GM12878 (cell line): ENCODE results near the gene ZYX. TPM values are rescaled to one million over a fixed set of nuclear protein-coding genes. Genes with fewer than 3 reads are reported as not detected.

ENCODE experiments used
- ATAC-seq: fragments of 200-7000 bp; cut with Tn5 transposase; 3 replicates; pipeline ENCODE4 v1.9.1; 2020; ENCODE audit warnings: mild to moderate bottlenecking, moderate library complexity
- BruUV-seq: library from RNA; stranded (reverse); fragments of 400-500 nt; replicated peaks from 2 replicates; lab custom pipeline; 2021; lab: Mats Ljungman, UMichigan
- CTCF ChIA-PET: fragments of 300-600 bp; sonication (Branson Sonifier 250); formaldehyde crosslinking; extraction: SDS; loops from one replicate; lab custom pipeline; 2021; ENCODE audit warnings: inconsistent platforms; lab: Yijun Ruan, JAX
- POLR2A ChIA-PET: fragments of 350-600 bp; formaldehyde crosslinking; extraction: SDS; loops from one replicate; lab custom pipeline; 2021; ENCODE audit warnings: inconsistent platforms; lab: Charles Lee
- RAD21 ChIA-PET: fragments of 300-600 bp; sonication (Branson Sonifier 250); formaldehyde crosslinking; loops from one replicate; lab custom pipeline; 2023; ENCODE audit warnings: antibody characterized with exemption; ENCODE audit not compliant: unreplicated experiment; lab: Charles Lee
- SMC1A ChIA-PET: fragments of 300-600 bp; sonication (Branson Sonifier 250); formaldehyde crosslinking; loops from one replicate; lab custom pipeline; 2023; ENCODE audit not compliant: unreplicated experiment, uncharacterized antibody; lab: Charles Lee
- DNase-seq: peaks from one replicate; pipeline ENCODE4 v3.0.0-alpha.2; 2011; ENCODE audit warnings: low read depth, low spot score
- FAIRE-seq: peaks from 3 replicates; lab custom pipeline; 2011; peaks lifted over from hg19 to GRCh38; lab: Jason Lieb, UNC
- H2AFZ ChIP-seq: 2 replicates; pipeline ENCODE4 v1.6.0; 2011; ENCODE audit warnings: low read depth, low read length, control low read depth; ENCODE audit not compliant: control insufficient read depth
- H3K27ac ChIP-seq: 2 replicates; pipeline ENCODE4 v1.5.1; 2011; ENCODE audit warnings: control low read depth; ENCODE audit not compliant: control insufficient read depth, insufficient read depth
- H3K27me3 ChIP-seq, 2 experiments: replicated peaks in 1 of 2; 2 replicates each; pipeline versions ENCODE4 v1.6.0 to v1.6.1; 2011; ENCODE audit warnings: low read length in 1 of 2; ENCODE audit not compliant: control insufficient read depth in 2 of 2, insufficient read depth in 2 of 2
- H3K36me3 ChIP-seq, 2 experiments: 2 replicates each; pipeline ENCODE4 v1.5.1; 2011; ENCODE audit warnings: low read length in 1 of 2; ENCODE audit not compliant: control insufficient read depth in 2 of 2, insufficient read depth in 2 of 2
- H3K4me1 ChIP-seq: 2 replicates; pipeline ENCODE4 v1.6.1; 2011; ENCODE audit warnings: mild to moderate bottlenecking, low read length, moderate library complexity, mixed read lengths; ENCODE audit not compliant: control insufficient read depth, insufficient read depth
- H3K4me2 ChIP-seq: 2 replicates; pipeline ENCODE4 v1.6.0; 2011; ENCODE audit warnings: control low read depth; ENCODE audit not compliant: control insufficient read depth, insufficient read depth
- H3K4me3 ChIP-seq: fragments of 200-600 bp; sonication (generic); 2 replicates; pipeline ENCODE4 v1.5.1; 2016
- H3K79me2 ChIP-seq: 2 replicates; pipeline ENCODE4 v1.6.0; 2011; ENCODE audit warnings: low read length; ENCODE audit not compliant: control insufficient read depth, insufficient read depth
- H3K9ac ChIP-seq: 2 replicates; pipeline ENCODE4 v1.8.0; 2011; ENCODE audit warnings: low read length, control low read depth, mixed read lengths; ENCODE audit not compliant: control insufficient read depth, insufficient read depth
- H3K9me3 ChIP-seq: replicated peaks from 3 replicates; pipeline ENCODE4 v1.5.1; 2011; ENCODE audit warnings: mild to moderate bottlenecking, low read length; ENCODE audit not compliant: control insufficient read depth, insufficient read depth
- H4K20me1 ChIP-seq: 2 replicates; pipeline ENCODE4 v1.6.0; 2011; ENCODE audit not compliant: control insufficient read depth, insufficient read depth
- E4F1 ChIP-seq: fragments of 450-650 bp; IDR thresholded peaks from 2 replicates; pipeline ENCODE4 v1.6.1; 2018; ENCODE audit warnings: borderline replicate concordance, mild to moderate bottlenecking; ENCODE audit not compliant: partially characterized antibody
- FOS ChIP-seq: IDR thresholded peaks from 3 replicates; pipeline ENCODE4 v1.6.1; 2011; ENCODE audit warnings: borderline replicate concordance; ENCODE audit not compliant: insufficient read length; ENCODE audit errors: extremely low read depth
- HDAC2 ChIP-seq: fragments of 200-600 bp; sonication (generic); IDR thresholded peaks from 2 replicates; pipeline ENCODE4 v1.6.1; 2017
- MTA2 ChIP-seq: fragments of 450-650 bp; IDR thresholded peaks from 2 replicates; pipeline ENCODE4 v1.6.1; 2016; ENCODE audit warnings: low read depth, mild to moderate bottlenecking, moderate library complexity
- RELB ChIP-seq: fragments of 450-650 bp; IDR thresholded peaks from 2 replicates; pipeline ENCODE4 v1.6.1; 2017; ENCODE audit warnings: low read depth, mild to moderate bottlenecking, moderate library complexity
- REST ChIP-seq: IDR thresholded peaks from 2 replicates; pipeline ENCODE4 v1.6.1; 2012; ENCODE audit warnings: mild to moderate bottlenecking, low read depth, low read length
- SMAD5 ChIP-seq: IDR thresholded peaks from 2 replicates; pipeline ENCODE4 v1.6.1; 2016; ENCODE audit warnings: antibody characterized with exemption, low read depth
- TCF3 ChIP-seq: IDR thresholded peaks from 2 replicates; pipeline ENCODE4 v1.6.1; 2012; ENCODE audit warnings: low read depth, mild to moderate bottlenecking, low read length, borderline replicate concordance; ENCODE audit not compliant: insufficient read depth
- WGBS: methylation state at CpG from one replicate; pipeline ENCODE4 v1.1.6; 2016; ENCODE audit warnings: low lambda C conversion rate; ENCODE audit not compliant: insufficient replicate concordance, insufficient coverage; ENCODE audit errors: missing lambda C conversion rate; 5-methylcytosine and 5-hydroxymethylcytosine counted together
- in situ Hi-C: fragments of 300-500 bp; cut with MboI; formaldehyde crosslinking; loops from 9 replicates; pipeline ENCODE4 v1.14.3; 2018; ENCODE audit warnings: mixed read lengths
- intact Hi-C: fragments of 100-400 bp; cut with micrococcal nuclease; formaldehyde crosslinking; loops from one replicate; pipeline ENCODE4 v1.14.2; 2022; ENCODE audit not compliant: unreplicated experiment
- polyA plus RNA-seq, 11 experiments: library from polyadenylated mRNA; depleted of rRNA in 4 of 11; unstranded in 6 of 11; stranded (reverse) in 5 of 11; fragments of >200 nt; fragmentation: Nextera tagmentation in 4 of 11; fragmentation: Illumina TruSeq in 1 of 11; extraction: Ambion mirVana in 4 of 11; extraction: Trizol in 1 of 11; gene quantifications; 1 replicate in 1 of 11; 2 replicates in 10 of 11; pipeline versions ENCODE4 v1.2.1 to v1.2.3, GENCODE V29; 2011 to 2016; ENCODE audit warnings: inconsistent platforms in 2 of 11, missing spikeins in 2 of 11, low read depth in 1 of 11
- total RNA-seq, 4 experiments: library from RNA; depleted of rRNA in 3 of 4; stranded (reverse); fragments of >200 nt in 3 of 4; fragmentation: Illumina TruSeq in 1 of 4; extraction: Trizol in 1 of 4; gene quantifications; 2 replicates each; pipeline versions ENCODE4 v1.2.1 to v1.2.3, GENCODE V29; 2013 to 2021

Gene ZYX
- total and polyA plus RNA-seq, 10 of the 15 experiments (the other 5 are each of a cell fraction or from before 2014, with no cell fraction given): 2.1 to 100 (median 27.6) TPM

GRCh38 chr7:143384661-143385631 is 3.8 kb downstream of the ZYX start:
- WGBS: 69% methylated on average over 13 of the region's 14 CpGs
- RAD21 ChIA-PET: interaction anchor here (1.0 to 1.5 kb wide), 3 partner anchors 31 to 145 kb away, joined by 3 to 8 read pairs (median 5); no protein-coding TSS in a partner anchor
- no peak overlapping the region for H3K27ac ChIP-seq
- intact Hi-C loops: loop anchor here (5.0 kb wide), 1 partner anchor 78 kb away; no protein-coding TSS in a partner anchor
- in situ Hi-C loops: no loop called here
- H4K20me1 ChIP-seq: no peaks in the 10 kb centered on the region; the same call in 1 of the 2 replicates
- no peaks in the 10 kb centered on the region for H3K9me3 ChIP-seq
- peaks cover 13% of the 10 kb centered on the region for H3K4me1 ChIP-seq
- POLR2A ChIA-PET: interaction anchor here (0.8 kb wide), 1 partner anchor 122 kb away, joined by 3 read pairs; the partner anchor contains the start of gene GSTK1
- no TSS peak for BruUV-seq
- CTCF ChIA-PET: interaction anchor here (0.6 to 2.2 kb wide), 7 partner anchors 12 to 800 kb away, joined by 3 to 8 read pairs (median 4); no protein-coding TSS in a partner anchor
- peak overlapping the region; percentile 77 for H3K4me2 ChIP-seq
- H2AFZ ChIP-seq: no peak overlapping the region
- SMC1A ChIA-PET: interaction anchor here (0.9 to 1.6 kb wide), 4 partner anchors 11 to 145 kb away, joined by 3 to 4 read pairs (median 3); no protein-coding TSS in a partner anchor
- H3K27me3 ChIP-seq: no peaks in the 10 kb centered on the region
- peak overlapping the region; percentile 53 for H3K4me3 ChIP-seq
- no peak for FAIRE-seq
- no peak for ATAC-seq
- no peak overlapping the region for H3K9ac ChIP-seq
- no peak for DNase-seq
- H3K79me2 ChIP-seq: peaks cover 46% of the 10 kb centered on the region
- H3K36me3 ChIP-seq: peaks cover 4 to 20% of the 10 kb centered on the region in 2 experiments; a peak in 3 of 4 replicates
- TF ChIP-seq REST (no peak), FOS (no peak), MTA2 (no peak), HDAC2 (no peak), E4F1 (peak; percentile 23), TCF3 (no peak), RELB (no peak), SMAD5 (no peak)
